GM23338 (cell line): ENCODE measurements around the gene ARL2. TPM values are rescaled to one million over a fixed set of nuclear protein-coding genes. Genes with fewer than 3 reads are reported as not detected.

ENCODE experiments used
- ATAC-seq: fragments of 200-7000 bp; cut with Tn5 transposase; 3 replicates; pipeline ENCODE4 v1.9.1; 2020
- DNase-seq: peaks from one replicate; pipeline ENCODE4 v3.0.0-alpha.2; 2015; ENCODE audit warnings: low spot score
- H2AFZ ChIP-seq: fragments of 200-600 bp; sonication (generic); 2 replicates; pipeline ENCODE4 v1.8.0; 2016; ENCODE audit warnings: antibody characterized with exemption, mild to moderate bottlenecking, moderate library complexity
- H3F3A ChIP-seq: fragments of 200-600 bp; sonication (generic); replicated peaks from 2 replicates; pipeline ENCODE4 v1.8.0; 2017; ENCODE audit warnings: antibody characterized with exemption, mixed run types, low read depth
- H3K27ac ChIP-seq: fragments of 200-600 bp; sonication (generic); 2 replicates; pipeline ENCODE4 v1.6.1; 2016; ENCODE audit warnings: low read depth
- H3K27me3 ChIP-seq: fragments of 200-600 bp; sonication (generic); 2 replicates; pipeline ENCODE4 v1.8.0; 2016; ENCODE audit warnings: mild to moderate bottlenecking, mixed run types, moderate library complexity; ENCODE audit not compliant: insufficient read depth
- H3K36me3 ChIP-seq: fragments of 200-600 bp; sonication (generic); 2 replicates; pipeline ENCODE4 v1.8.0; 2016; ENCODE audit warnings: mild to moderate bottlenecking; ENCODE audit not compliant: insufficient read depth
- H3K4me1 ChIP-seq: fragments of 200-600 bp; sonication (generic); 2 replicates; pipeline ENCODE4 v1.8.0; 2016; ENCODE audit warnings: mild to moderate bottlenecking, moderate library complexity; ENCODE audit not compliant: insufficient read depth
- H3K4me2 ChIP-seq: fragments of 200-600 bp; sonication (generic); 2 replicates; pipeline ENCODE4 v1.7.1; 2017; ENCODE audit warnings: mixed run types
- H3K4me3 ChIP-seq: fragments of 200-600 bp; sonication (generic); 2 replicates; pipeline ENCODE4 v1.6.1; 2016; ENCODE audit warnings: mixed run types
- H3K79me2 ChIP-seq: fragments of 200-600 bp; sonication (generic); replicated peaks from 2 replicates; pipeline ENCODE4 v1.8.0; 2017; ENCODE audit warnings: mild to moderate bottlenecking; ENCODE audit not compliant: insufficient read depth
- H3K9me2 ChIP-seq: fragments of 200-600 bp; sonication (generic); 2 replicates; pipeline ENCODE4 v1.8.0; 2017; ENCODE audit not compliant: insufficient read depth
- H4K20me1 ChIP-seq: fragments of 200-600 bp; sonication (generic); replicated peaks from 2 replicates; pipeline ENCODE4 v1.8.0; 2017; ENCODE audit warnings: mild to moderate bottlenecking; ENCODE audit not compliant: insufficient read depth
- H3K27ac Mint-ChIP-seq: 2 replicates; pipeline ENCODE4 v1.8.0; 2020; ENCODE audit warnings: inconsistent platforms, mild to moderate bottlenecking, moderate library complexity, mixed read lengths
- H3K27me3 Mint-ChIP-seq: 3 replicates; pipeline ENCODE4 v1.8.0; 2022; ENCODE audit warnings: low read depth, mild to moderate bottlenecking, moderate library complexity, mixed read lengths, inconsistent platforms; ENCODE audit not compliant: insufficient read depth, poor library complexity
- H3K36me3 Mint-ChIP-seq: 3 replicates; pipeline ENCODE4 v1.8.0; 2021; ENCODE audit warnings: low read depth, mild to moderate bottlenecking, inconsistent platforms, moderate library complexity, mixed read lengths
- H3K4me1 Mint-ChIP-seq: 3 replicates; pipeline ENCODE4 v1.8.0; 2020; ENCODE audit warnings: mild to moderate bottlenecking, inconsistent platforms, mixed read lengths
- H3K4me3 Mint-ChIP-seq: 3 replicates; pipeline ENCODE4 v1.8.0; 2021; ENCODE audit warnings: moderate library complexity, mild to moderate bottlenecking, inconsistent platforms, mixed read lengths
- H3K9me3 Mint-ChIP-seq: 3 replicates; pipeline ENCODE4 v1.8.0; 2020; ENCODE audit warnings: moderate library complexity, mild to moderate bottlenecking, inconsistent platforms, mixed read lengths
- EZH2phosphoT487 ChIP-seq: fragments of 200-600 bp; sonication (generic); IDR thresholded peaks from one replicate; pipeline ENCODE4 v1.8.1; 2018; ENCODE audit warnings: antibody characterized with exemption; ENCODE audit not compliant: unreplicated experiment
- STAT1 ChIP-seq: IDR thresholded peaks from one replicate; pipeline ENCODE4 v1.6.1; 2016; ENCODE audit warnings: antibody characterized with exemption; ENCODE audit not compliant: unreplicated experiment
- ZNF114 ChIP-seq: fragments of 250-450 bp; sonication (Bioruptor Pico); IDR thresholded peaks from 2 replicates; pipeline ENCODE4 v1.5.0; 2020; ENCODE audit warnings: mild to moderate bottlenecking, moderate library complexity
- polyA plus RNA-seq: library from polyadenylated mRNA; unstranded; fragments of >200 nt; fragmentation: Nextera tagmentation; extraction: Ambion mirVana; gene quantifications from 2 replicates; pipeline ENCODE4 v1.2.1, GENCODE V29; 2016
- total RNA-seq: library from RNA; depleted of rRNA; stranded (reverse); fragments of >200 nt; shearing (Covaris generic); gene quantifications from 2 replicates; pipeline ENCODE4 v1.2.3, GENCODE V29; 2014
- TF ChIP-seq, protein P1 (sequence below): fragments of 250-450 bp; sonication (Bioruptor Pico); IDR thresholded peaks from 2 replicates; pipeline ENCODE4 v1.5.0; 2020; ENCODE audit warnings: mild to moderate bottlenecking, moderate library complexity
- TF ChIP-seq, protein P2 (sequence below), 2 experiments: fragments of 200-600 bp in 1 of 2; sonication (generic) in 1 of 2; conservative IDR thresholded peaks; 2 replicates each; pipeline versions ENCODE4 v1.5.1 to v1.6.1; 2016 to 2017; ENCODE audit warnings: antibody characterized with exemption in 2 of 2, low read depth in 2 of 2, mild to moderate bottlenecking in 2 of 2, moderate library complexity in 1 of 2
- TF ChIP-seq, protein P3 (sequence below): IDR thresholded peaks from 2 replicates; pipeline ENCODE4 v1.6.1; 2016; ENCODE audit warnings: antibody characterized with exemption

The ARL2 gene
- total and polyA plus RNA-seq, 2 experiments from 2014 or later, result 193 to 236 TPM

DNA sequence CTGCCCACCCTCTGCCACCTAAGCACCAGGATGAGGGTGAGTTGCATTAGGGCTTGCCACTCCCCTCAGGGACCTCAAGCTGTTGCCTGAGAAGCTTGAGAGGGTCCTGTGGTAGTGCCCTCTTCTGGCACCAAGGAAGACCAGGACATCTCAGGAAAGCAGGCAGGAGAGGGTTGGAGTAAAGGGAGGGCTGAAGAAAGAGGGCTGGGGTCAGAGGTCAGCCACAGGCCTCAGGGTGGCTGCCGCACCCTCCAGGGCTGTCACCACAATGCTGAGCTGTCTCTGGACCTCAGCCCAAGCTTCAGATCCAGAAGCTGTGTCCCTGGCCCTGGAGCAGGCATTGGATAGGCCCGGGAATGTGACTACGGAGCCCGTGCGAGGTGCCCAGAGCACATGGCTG lies 31.1 kb downstream of the ARL2 start:
- ATAC-seq, result no peak

More for the DNA sequence above, 31.1 kb downstream of the ARL2 start:
- H3K4me3 Mint-ChIP-seq, result no peak overlapping the region
- H3K36me3 Mint-ChIP-seq, result peaks cover 17% of the 10 kb centered on the region
- Histone ChIP-seq H3F3A (0 out of 2 replicates have a peak, but pooled peaks cover 8% of the 10 kb centered on the region), H3K27me3 (peaks cover 7% of the 10 kb centered on the region; the same call in 1 of the 2 replicates), H4K20me1 (peaks cover 11% of the 10 kb centered on the region), H3K79me2 (peaks cover 18% of the 10 kb centered on the region), H3K36me3 (no peaks in the 10 kb centered on the region), H2AFZ (no peak overlapping the region), H3K9me2 (no peaks in the 10 kb centered on the region), H3K4me1 (peaks cover 3% of the 10 kb centered on the region; the same call in 1 of the 2 replicates), H3K4me2 (no peak overlapping the region), H3K4me3 (no peak overlapping the region), H3K27ac (no peak overlapping the region)
- H3K27me3 Mint-ChIP-seq, result peaks cover 8% of the 10 kb centered on the region
- peaks cover 17% of the 10 kb centered on the region for H3K4me1 Mint-ChIP-seq
- no peak for DNase-seq
- H3K9me3 Mint-ChIP-seq, result no peaks in the 10 kb centered on the region
- no peak overlapping the region for H3K27ac Mint-ChIP-seq
- TF ChIP-seq ZNF114 (CRISPR knock-in tag) (no peak), EZH2phosphoT487 (no peak), STAT1 (no peak)
- TF ChIP-seq, protein P1, sequence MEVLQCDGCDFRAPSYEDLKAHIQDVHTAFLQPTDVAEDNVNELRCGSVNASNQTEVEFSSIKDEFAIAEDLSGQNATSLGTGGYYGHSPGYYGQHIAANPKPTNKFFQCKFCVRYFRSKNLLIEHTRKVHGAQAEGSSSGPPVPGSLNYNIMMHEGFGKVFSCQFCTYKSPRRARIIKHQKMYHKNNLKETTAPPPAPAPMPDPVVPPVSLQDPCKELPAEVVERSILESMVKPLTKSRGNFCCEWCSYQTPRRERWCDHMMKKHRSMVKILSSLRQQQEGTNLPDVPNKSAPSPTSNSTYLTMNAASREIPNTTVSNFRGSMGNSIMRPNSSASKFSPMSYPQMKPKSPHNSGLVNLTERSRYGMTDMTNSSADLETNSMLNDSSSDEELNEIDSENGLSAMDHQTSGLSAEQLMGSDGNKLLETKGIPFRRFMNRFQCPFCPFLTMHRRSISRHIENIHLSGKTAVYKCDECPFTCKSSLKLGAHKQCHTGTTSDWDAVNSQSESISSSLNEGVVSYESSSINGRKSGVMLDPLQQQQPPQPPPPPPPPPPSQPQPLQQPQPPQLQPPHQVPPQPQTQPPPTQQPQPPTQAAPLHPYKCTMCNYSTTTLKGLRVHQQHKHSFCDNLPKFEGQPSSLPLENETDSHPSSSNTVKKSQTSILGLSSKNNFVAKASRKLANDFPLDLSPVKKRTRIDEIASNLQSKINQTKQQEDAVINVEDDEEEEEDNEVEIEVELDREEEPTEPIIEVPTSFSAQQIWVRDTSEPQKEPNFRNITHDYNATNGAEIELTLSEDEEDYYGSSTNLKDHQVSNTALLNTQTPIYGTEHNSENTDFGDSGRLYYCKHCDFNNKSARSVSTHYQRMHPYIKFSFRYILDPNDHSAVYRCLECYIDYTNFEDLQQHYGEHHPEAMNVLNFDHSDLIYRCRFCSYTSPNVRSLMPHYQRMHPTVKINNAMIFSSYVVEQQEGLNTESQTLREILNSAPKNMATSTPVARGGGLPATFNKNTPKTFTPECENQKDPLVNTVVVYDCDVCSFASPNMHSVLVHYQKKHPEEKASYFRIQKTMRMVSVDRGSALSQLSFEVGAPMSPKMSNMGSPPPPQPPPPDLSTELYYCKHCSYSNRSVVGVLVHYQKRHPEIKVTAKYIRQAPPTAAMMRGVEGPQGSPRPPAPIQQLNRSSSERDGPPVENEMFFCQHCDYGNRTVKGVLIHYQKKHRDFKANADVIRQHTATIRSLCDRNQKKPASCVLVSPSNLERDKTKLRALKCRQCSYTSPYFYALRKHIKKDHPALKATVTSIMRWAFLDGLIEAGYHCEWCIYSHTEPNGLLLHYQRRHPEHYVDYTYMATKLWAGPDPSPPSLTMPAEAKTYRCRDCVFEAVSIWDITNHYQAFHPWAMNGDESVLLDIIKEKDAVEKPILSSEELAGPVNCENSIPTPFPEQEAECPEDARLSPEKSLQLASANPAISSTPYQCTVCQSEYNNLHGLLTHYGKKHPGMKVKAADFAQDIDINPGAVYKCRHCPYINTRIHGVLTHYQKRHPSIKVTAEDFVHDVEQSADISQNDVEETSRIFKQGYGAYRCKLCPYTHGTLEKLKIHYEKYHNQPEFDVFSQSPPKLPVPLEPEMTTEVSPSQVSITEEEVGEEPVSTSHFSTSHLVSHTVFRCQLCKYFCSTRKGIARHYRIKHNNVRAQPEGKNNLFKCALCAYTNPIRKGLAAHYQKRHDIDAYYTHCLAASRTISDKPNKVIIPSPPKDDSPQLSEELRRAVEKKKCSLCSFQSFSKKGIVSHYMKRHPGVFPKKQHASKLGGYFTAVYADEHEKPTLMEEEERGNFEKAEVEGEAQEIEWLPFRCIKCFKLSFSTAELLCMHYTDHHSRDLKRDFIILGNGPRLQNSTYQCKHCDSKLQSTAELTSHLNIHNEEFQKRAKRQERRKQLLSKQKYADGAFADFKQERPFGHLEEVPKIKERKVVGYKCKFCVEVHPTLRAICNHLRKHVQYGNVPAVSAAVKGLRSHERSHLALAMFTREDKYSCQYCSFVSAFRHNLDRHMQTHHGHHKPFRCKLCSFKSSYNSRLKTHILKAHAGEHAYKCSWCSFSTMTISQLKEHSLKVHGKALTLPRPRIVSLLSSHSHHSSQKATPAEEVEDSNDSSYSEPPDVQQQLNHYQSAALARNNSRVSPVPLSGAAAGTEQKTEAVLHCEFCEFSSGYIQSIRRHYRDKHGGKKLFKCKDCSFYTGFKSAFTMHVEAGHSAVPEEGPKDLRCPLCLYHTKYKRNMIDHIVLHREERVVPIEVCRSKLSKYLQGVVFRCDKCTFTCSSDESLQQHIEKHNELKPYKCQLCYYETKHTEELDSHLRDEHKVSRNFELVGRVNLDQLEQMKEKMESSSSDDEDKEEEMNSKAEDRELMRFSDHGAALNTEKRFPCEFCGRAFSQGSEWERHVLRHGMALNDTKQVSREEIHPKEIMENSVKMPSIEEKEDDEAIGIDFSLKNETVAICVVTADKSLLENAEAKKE (CRISPR knock-in tag), result no peak
- TF ChIP-seq, protein P2, sequence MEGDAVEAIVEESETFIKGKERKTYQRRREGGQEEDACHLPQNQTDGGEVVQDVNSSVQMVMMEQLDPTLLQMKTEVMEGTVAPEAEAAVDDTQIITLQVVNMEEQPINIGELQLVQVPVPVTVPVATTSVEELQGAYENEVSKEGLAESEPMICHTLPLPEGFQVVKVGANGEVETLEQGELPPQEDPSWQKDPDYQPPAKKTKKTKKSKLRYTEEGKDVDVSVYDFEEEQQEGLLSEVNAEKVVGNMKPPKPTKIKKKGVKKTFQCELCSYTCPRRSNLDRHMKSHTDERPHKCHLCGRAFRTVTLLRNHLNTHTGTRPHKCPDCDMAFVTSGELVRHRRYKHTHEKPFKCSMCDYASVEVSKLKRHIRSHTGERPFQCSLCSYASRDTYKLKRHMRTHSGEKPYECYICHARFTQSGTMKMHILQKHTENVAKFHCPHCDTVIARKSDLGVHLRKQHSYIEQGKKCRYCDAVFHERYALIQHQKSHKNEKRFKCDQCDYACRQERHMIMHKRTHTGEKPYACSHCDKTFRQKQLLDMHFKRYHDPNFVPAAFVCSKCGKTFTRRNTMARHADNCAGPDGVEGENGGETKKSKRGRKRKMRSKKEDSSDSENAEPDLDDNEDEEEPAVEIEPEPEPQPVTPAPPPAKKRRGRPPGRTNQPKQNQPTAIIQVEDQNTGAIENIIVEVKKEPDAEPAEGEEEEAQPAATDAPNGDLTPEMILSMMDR (conservative IDR thresholded peaks at IDR 0.05; ENCODE audit: low read depth in 2 of 2), result peak in 1 of 2 experiments; percentile 30; a peak in 1 of 4 replicates
- TF ChIP-seq, protein P3, sequence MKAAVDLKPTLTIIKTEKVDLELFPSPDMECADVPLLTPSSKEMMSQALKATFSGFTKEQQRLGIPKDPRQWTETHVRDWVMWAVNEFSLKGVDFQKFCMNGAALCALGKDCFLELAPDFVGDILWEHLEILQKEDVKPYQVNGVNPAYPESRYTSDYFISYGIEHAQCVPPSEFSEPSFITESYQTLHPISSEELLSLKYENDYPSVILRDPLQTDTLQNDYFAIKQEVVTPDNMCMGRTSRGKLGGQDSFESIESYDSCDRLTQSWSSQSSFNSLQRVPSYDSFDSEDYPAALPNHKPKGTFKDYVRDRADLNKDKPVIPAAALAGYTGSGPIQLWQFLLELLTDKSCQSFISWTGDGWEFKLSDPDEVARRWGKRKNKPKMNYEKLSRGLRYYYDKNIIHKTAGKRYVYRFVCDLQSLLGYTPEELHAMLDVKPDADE, result no peak
